HG02798 (cell line): ENCODE results near the gene KCNH6.

Experiments used
- ATAC-seq: cut with Tn5 transposase; IDR thresholded peaks from one replicate; pipeline ENCODE4 v1.9.1; 2021; ENCODE audit warnings: mild to moderate bottlenecking; ENCODE audit not compliant: unreplicated experiment, poor library complexity

KCNH6 gene

GRCh38 chr17:63486317-63487013 is 36.7 kb upstream of the KCNH6 start:
- ATAC-seq, result no peak

DNA sequence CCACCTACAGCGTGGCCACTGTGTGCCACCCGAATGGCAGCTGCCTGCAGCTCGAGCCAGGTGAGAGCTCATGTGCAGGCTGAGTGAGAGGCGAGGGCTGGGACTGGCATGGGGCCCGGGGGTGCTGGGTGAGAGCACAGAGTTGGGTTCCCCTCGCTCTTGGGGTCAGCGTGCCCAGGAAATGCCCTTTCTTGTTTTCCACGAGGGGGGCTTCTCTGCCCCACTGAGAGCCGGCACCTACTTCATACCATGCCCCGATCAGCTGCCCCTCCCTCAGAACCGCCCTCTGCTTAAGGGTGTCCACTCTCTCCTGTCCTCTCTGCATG is 36.2 kb upstream of the KCNH6 start:
- no peak for ATAC-seq

DNA sequence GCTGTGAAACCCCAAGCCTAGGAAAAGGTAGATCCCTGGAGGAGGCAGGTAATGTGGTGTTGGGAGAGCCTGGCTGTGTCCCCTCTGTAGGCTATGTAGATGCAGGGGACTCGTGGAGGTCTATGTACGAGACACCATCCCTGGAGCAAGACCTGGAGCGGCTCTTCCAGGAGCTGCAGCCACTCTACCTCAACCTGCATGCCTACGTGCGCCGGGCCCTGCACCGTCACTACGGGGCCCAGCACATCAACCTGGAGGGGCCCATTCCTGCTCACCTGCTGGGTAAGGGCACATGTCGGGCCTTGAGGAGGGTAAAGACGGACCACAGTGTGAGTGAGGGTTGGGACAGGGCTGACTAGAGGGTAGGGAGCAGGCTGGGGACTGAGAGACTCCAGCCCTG is 34.3 kb upstream of the KCNH6 start:
- no peak for ATAC-seq

- no peak for ATAC-seq
Measured at GRCh38 chr17:63489291-63489690, 33.9 kb upstream of the KCNH6 start.

DNA sequence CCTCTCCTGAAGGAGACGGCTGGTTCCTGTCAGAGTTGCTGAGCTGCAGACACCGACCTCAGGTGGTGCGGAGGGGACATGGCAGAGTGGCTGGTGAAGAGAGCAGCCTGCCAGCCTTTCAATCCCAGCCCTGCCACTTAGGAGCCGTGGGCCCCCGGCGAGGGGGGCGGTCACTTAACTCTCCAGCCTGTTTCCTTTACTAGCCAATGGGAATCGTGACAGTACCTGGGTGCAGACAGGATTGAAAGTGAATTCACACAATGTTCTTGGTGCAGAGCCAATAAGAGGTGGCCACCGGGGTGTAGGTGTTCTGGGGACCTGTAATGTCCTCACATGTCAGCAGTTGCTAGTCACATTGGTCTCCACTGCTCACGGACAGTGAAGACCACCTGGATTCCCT is 32.8 kb upstream of the KCNH6 start:
- no peak for ATAC-seq

- no peak for ATAC-seq
Measured at GRCh38 chr17:63490858-63491400, 32.2 kb upstream of the KCNH6 start.

DNA sequence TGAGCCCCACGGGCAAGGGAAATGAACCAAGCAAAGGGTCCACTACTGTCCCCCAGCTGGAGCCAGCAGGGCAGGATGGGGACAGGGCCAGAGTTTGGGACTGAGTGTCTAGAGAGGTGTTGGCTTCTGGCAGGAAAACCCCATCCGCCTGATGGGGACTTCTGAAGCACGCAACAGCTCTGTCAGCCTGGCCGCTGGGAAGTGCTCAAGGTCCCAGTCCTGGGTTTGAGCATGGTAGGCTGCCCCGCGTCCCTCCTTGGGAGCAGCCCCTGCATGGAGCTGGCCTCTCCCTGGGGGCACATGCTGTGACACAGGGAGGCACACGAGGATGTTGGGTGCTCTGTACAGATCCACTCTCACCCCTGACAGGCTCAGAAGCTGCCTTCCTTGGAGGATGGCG is 31.7 kb upstream of the KCNH6 start:
- ATAC-seq, result no peak

DNA sequence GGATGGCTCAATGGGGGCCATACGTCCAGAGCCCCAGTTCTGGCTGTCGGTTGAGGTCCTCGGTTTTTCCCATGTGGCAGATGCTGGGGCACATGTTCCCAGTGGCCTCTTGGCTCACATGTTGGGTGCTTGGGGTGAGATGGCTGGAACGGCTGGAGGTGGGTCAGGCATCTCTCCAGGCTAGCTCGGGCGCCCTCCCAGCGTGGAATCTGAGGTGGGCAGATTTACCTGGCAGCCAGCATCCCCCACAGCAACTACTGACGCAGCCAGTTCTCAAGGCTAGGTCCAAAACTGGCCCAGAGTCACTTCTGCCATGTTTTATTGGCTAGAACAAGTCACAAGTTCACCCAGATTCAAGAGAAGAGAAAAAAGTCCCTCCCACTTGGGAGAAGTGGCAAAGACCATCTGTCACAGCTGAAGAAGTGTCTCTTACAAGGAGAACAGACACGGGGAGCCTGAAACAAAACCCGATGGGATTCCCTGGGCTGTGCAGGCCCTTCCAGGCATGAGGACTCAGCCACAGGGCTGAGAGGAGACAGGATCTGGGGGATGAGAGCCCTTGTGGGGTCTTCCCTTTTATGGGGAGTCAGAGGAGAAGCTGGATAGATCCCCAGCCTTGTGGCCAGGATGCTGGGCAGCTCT is 31.1 kb upstream of the KCNH6 start:
- ATAC-seq, result no peak

- no peak for ATAC-seq
Measured at GRCh38 chr17:63492940-63493339, 30.2 kb upstream of the KCNH6 start.

DNA sequence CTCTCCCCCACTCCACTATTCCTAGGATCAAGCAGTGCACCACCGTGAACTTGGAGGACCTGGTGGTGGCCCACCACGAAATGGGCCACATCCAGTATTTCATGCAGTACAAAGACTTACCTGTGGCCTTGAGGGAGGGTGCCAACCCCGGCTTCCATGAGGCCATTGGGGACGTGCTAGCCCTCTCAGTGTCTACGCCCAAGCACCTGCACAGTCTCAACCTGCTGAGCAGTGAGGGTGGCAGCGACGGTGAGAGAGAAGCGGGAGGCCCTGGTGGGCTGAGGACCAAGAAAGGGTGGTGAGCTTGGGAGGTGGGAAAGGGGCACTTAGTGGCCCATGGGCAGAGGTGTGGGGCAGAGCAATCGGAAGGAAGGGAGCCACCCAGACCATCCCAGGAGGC is 29.7 kb upstream of the KCNH6 start:
- ATAC-seq, result no peak

DNA sequence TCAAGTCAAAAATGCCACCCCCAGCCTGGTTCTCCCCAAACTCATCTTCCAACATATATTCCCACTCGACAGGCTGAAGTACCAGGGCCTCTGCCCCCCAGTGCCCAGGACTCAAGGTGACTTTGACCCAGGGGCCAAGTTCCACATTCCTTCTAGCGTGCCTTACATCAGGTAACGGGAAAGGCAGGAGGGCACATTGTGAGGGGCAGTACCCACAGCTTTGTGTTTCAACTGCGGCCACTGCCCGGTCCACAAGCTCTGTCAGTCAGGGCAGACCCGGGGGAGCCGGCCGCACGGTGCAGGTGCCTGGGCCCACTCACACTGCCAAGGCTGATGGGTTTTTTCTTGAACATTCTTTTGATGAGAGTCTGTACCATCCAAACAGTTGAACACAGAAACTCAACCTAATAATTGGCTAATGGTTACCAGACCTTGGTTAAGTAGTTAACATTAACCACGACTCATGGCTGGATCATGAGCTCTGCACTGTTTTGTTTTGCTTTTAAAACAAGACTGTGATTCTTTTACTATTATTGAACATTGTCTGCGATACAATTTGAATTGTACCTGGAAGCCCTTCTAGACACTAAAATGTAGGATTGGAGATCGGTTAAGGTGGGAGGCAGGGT is 28.7 kb upstream of the KCNH6 start:
- ATAC-seq, result no peak

- ATAC-seq, result no peak
Measured at GRCh38 chr17:63495491-63495890, 27.7 kb upstream of the KCNH6 start.

- no peak for ATAC-seq
Measured at GRCh38 chr17:63496177-63496576, 27.0 kb upstream of the KCNH6 start.

DNA sequence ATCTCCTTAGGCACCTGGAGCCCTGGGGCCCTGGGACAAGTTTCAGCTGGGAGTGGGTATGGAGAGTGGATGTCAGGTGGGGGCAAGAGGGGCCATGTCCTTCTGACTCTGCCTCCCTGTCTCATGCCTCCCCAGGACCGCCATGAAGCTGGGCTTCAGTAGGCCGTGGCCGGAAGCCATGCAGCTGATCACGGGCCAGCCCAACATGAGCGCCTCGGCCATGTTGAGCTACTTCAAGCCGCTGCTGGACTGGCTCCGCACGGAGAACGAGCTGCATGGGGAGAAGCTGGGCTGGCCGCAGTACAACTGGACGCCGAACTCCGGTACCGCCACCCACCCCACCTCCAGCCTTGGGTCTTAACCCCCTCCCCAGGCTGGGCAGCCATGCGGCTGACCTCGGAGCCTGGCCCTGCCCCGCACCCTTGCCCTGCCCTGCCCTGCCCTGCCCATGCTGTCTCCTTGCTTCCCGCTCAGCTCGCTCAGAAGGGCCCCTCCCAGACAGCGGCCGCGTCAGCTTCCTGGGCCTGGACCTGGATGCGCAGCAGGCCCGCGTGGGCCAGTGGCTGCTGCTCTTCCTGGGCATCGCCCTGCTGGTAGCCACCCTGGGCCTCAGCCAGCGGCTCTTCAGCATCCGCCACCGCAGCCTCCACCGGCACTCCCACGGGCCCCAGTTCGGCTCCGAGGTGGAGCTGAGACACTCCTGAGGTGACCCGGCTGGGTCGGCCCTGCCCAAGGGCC is 26.3 kb upstream of the KCNH6 start:
- ATAC-seq, result no peak

DNA sequence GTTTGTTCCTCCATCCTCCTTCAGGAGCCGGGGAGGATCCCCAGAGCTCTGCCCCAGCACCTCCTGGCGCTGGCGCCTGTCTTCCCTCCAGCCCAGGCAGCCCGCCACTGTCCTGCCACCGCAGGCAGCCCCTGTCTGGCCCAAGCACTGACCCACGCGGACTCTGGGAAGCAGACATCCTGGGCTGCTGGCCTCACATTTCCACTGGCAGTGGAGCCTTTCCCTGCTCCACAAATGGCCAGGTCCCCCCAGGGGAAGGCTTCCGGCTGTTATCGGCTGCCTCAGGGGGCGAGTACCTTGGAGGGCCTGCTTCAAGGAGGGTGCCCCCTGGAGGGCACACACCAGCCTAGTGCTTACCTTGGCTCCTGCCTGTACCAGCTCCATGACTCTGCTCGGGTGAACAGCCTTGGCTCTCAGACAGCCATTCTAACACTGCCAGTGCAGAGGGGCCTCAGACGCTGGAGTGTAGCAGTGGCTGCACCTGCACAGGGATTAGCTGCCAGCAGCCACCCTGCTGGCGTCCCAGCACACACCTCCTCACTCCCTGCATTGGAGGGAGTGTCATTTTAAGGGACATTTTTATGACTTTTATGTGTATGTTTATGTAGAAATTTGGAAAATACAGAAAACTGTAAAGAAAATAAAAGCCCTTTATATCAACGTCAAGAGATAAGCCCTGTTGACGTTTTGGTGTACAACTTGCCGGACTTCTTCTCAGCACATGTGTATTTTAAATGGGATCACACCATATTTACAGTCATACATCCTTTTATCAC is 25.3 kb upstream of the KCNH6 start:
- ATAC-seq, result no peak

- no peak for ATAC-seq
Measured at GRCh38 chr17:63498626-63499195, 24.4 kb upstream of the KCNH6 start.

GRCh38 chr17:63500543-63501390 is 22.4 kb upstream of the KCNH6 start:
- ATAC-seq, result no peak

DNA sequence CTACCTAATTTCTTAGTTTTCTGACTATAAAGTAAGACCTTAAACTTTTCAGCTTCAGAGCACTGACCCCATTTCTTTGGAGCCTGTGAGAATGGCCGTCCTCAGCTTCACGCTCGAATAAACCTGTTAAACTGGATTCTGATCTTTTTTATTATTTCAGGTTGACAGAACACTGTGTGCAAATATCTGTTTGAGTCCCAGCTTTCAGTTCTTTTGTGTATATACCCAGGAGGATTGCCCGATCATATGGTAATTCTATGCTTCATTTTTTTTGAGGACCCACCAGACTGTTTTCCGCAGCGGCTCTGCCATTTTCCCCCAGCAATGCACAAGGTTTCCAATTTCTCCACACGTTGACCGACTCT is 19.8 kb upstream of the KCNH6 start:
- ATAC-seq, result no peak

DNA sequence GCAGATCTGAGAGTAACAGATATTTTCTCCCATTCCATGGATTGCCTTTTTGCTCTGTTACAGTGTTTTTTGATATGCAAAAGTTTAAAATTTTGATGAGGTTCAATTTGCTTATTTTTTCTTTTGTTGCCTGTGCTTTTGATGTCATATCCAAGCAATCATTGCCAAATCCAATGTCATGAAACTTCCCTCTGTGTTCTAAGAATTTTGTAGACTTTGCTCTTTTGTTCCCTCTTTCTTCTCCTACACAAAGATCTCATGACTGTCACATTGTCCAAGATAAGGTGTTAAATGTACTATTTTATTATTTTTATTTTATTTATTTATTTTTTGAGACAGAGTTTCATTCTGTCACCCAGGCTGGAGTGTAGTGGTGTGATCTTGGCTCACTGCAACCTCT is 18.9 kb upstream of the KCNH6 start:
- no peak for ATAC-seq
